GM21786 (cell line): ENCODE data around the gene PMAIP1.
A peak's percentile ranks its signal among the peaks of the same experiment; 100 is the strongest.

Experiments used
- ATAC-seq: cut with Tn5 transposase; IDR thresholded peaks from one replicate; pipeline ENCODE4 v1.9.1; 2021; ENCODE audit not compliant: unreplicated experiment

Gene PMAIP1

DNA sequence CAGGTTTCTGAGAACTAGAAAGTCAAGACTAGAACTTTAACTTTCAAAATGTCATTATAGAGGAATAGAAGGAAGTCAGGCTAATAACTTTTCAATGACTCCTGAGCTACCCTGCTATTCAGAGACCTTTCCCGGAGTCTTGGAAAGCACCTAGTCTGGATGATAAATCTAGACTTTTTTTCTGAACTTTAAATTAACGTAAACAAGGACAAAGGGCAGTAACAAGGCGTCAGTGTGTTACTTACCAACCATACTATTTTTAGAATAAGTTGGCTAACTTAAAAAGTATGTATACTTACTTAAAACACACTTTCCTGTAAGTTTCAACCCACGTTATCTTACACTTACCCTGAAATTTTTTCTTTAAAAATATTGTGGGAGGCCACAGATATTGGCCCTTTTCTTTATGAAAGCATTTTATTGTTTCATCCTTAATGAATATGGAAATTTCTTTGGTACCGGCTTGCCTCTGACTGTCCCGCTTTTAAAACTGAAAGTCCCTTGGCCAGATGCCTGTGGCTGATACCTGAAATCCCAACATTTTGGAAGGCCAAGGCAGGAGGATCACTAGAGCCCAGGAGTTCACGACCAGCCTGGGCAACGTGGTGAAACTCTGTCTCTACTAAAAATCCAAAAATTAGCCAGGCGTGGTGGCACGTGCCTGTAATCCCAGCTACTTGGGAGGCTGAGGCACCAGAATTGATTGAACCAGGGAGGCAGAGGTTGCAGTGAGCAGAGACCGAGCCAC is 9.7 kb downstream of the PMAIP1 start:
- ATAC-seq, result no peak

DNA sequence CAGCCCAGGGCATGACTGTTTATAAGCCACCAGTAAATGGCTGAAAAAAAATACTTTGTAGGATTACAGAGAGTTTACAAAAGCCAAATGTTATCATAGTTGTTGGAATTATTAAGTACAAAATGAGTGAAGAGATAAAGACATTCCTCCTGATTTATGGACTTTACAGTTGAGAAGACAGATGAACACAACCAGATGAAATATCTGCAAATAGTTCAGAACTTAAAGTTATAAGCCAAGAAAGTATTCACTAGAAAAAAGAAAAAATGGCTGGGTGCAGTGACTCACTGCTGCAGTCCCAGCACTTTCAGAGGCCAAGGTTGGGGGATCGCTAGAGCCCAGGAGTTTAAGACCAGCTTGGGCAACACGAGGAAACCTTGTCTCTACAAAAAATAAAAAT is 11.2 kb downstream of the PMAIP1 start:
- no peak for ATAC-seq

DNA sequence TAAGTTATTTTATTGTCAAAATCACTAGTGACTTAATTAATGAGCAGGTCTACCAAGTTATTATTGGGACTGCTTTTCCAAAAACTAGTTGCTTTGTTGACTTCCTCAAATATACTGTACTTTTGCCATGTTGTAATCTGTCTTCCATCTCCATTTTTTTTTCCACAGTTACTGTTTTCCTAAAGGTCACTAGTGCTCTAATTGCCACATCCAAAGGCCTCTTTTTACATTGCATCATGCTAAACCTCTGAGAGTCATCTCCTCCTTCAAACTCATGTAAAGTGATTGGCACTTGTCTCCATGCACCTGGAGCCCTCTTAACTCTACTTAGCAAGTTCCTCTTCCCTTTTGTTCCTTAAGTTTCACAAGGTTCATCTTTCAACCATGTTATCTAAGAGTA is 11.8 kb downstream of the PMAIP1 start:
- ATAC-seq, result no peak

DNA sequence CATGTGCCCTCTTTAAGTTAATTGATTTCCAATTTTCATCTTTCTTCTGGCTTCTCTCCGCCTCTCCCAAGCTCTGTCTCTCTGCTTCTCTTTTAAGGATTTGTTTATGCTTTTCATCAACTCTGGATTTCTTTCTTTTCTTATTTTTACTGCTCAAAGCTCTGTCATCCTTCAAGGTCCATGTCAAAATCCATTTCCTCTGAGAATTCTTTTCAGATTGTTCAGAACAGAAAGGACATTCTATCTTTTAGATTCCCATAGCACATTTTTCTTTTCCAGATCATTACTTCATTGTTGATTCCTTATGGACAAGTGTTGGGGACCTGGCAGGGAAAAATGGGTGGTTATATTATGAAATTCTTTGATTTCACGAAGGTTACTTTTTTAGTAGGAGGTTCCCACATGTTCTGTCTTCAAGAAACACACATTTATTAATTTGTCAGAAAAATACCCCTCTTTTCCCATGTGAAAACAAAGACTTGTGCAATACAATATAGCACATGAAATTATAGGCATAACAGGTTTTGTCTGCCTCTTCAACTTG is 12.3 kb downstream of the PMAIP1 start:
- ATAC-seq, result no peak

DNA sequence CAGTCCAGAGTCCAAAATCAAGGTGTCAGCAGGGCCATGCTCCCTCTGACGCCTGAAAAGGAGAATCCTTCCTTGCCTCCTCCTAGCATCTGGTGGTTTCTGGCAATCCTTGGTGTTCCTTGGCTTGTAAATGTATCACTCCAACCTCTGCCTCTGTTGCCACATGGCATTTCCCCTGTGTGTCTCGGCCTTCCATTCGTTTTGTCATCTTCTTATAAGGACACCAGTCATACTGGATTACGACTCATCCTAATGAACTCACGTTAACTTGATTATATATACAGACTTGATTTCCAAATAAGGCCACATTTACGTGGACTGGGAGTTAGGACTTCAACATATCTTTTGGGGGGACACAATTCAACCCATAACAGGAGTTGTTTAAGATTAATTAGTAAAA is 15.8 kb downstream of the PMAIP1 start:
- ATAC-seq, result no peak

DNA sequence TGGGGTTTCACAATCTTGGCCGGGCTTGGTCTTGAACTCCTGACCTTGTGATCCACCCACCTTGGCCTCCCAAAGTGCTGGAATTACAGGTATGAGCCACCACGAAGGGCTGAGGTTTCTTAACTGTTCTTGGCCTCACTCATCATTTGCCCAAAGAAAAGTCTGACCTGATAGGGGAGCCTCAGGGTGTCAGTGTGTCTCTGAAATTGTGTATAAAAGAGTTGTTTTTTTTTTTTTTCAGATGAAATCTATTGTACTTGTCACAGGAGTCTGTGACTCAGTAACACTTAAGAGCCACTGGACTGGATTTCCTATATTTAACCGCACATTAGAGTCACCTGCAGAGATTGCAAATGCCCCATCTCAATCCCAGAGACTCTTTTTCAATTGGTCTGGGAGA is 16.9 kb downstream of the PMAIP1 start:
- no peak for ATAC-seq

DNA sequence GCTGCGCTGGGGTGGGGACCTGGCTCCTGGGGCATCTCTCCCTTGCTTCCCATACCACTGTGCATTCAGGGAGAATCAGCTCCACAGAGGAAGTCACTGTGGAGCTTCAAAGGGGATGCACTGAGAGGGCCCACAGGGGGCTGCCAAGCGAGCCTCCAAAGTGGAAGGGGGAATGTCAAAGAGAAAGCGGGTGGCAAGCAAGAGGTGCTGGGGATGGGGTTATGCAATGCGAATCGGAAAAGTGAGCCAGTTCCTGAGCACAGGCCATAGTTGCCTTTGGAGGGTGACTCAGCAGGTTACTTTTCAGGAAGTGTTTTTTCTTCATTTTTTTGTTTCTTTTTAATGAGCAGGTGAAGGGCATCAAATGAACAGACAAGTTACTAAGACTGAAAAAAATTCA is 17.6 kb downstream of the PMAIP1 start:
- ATAC-seq, result no peak

DNA sequence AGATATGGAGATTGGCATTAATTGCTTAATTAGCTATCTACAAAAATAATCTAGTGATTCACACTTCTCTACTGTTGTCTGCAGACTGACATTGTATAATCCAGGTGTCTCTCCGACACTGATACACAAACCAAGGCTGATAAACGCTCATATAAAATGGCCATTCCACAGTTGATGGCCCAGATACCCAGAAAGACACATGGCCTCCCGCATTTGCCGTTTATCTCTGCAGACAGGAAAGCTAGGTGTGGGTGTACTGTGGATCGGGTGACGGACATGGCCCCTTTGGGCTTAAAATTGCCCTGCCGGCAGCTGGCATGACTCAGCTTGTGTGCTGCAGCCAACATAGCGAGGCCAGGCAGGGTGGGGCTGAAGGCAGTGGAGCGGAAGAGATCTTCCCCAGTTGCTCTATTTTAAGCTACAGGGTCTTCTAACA is 18.5 kb downstream of the PMAIP1 start:
- peak; percentile 64 for ATAC-seq

DNA sequence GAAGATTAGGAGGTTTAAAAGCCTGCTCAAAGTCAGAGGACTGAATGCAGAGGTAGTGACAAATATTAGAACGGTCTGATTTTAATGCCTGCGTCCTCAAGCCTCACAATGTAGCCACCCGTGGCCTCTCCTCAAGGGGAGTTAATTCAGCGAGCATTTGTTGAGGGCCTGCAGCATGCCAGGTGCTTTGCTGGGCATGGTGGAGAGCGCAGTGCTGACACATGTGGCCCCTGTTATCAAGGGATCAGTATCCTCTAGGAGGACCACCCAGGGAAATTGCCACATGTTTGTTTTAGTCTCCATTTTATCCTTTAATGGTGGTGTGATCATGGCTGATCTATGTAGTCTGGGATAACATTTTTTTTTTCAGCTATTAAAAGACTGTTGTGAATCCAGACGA is 19.2 kb downstream of the PMAIP1 start:
- ATAC-seq, result no peak

DNA sequence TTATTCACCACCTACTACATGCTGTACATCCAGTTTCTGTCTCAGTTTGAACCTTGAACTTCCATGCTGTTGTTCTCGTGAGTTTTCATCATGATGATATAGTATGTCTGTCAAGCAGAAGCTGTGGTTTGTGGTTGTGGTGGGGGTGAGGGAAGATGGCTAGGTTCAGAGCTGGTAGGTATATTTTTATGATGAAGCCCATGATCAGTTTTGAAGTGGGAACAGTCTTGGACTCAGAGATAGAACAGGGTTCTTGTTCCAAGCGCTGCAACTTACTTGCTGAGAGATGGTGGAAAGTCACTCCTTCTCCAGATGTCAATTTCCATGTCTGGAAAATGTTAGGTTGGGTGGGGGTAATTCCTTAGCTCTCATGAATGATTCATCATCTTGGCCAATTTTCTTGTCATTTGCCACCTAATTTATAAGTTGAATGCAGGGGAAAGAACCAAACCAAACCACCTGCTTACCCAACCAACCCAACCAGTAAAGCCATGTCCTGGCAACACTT is 21.6 kb downstream of the PMAIP1 start:
- peak; percentile 28 for ATAC-seq

DNA sequence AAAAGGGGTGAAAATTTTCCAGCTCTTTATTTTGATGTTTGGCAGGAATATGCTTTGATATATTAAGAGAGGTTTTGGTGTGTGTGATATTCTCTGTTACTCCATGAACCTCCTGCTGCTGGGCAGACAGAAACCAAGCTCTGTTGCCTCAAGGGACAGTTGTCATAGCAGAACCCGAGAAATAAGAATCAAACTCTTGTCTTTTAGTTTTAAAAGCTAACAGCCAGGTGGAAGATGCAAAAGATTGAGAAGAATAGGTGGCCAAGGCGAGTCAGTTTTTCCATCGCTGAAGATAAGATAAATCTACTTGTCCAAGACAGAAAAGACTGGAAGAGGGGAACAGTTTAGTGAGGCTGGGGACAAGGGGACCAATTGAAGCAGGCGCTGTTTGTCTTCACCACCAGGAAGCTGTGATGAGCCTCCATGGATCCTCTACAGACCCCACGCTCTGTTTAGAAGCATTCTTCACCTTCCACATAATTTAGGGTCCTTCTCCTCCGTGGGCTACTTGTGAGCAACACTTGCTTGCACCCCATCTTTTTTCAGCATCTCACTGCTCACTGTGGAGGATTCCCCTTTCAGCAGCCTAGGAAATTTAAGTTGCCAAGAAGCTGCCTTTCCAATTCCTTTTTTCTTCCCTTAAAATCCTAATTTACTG is 23.9 kb downstream of the PMAIP1 start:
- peak; percentile 39 for ATAC-seq

DNA sequence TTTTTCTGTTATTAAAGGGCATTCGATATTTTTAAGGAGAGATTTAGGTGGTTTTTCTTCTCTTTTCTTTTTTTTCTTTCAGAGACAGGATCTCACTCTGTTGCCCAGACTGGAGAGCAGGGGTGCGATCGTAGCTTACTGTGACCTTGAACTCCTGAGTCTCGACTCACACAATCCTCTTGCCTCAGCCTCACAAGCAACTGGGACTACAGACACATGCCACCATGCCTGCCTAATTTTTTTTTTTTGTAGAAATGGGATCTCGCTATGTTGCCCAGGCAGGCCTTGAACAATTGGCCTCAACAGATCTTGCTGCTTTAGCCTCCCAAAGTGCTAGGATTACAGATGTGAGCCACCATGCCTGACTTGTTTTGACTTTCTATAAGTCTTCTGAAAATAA is 26.3 kb downstream of the PMAIP1 start:
- no peak for ATAC-seq

DNA sequence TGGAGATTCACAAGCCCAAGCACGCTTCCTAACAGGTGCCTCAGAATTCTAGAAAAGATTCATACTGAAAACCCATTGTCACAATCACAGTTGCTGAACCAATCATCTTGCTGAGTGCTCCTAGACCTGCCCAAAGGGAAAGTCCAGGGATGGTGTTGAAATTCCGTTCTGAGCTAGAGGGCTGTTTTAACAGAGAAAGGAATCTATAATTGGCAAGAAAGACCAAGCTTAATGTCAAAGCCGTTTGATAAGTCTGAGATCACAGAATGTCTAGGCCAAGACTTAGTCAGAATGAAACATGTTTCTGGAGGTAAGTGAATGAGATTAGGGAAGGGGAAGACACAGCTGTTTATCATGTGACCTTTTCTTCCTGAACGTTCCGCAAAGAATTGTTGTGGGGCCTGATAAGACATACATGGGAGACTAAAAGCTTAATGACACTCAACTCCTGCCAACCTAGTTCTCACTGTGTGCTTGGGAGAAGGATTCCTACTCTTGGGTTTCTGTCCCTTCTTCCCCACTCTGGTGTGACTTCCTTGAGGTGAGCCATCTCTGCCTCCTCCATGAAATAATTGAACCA is 27.5 kb downstream of the PMAIP1 start:
- ATAC-seq, result peak; percentile 68

DNA sequence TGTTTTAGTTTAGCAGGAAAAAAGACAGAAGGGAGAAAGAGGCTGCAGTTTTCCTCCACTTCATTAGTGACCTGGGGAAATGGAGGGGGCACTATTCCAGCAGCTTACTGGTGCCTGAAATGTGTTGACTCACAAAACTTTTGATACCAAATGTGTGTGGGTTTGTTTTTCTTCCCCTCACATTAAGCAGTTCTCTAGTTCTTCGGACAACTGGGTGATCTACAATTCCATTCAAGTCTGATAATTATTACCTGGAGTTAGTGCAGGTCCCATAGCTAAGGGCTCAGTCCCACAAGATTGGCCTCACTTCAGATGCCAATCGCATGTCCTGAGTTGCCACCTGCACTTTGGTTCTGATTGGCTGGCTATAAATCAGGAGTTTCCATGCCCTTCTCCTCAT is 28.4 kb downstream of the PMAIP1 start:
- ATAC-seq, result no peak

DNA sequence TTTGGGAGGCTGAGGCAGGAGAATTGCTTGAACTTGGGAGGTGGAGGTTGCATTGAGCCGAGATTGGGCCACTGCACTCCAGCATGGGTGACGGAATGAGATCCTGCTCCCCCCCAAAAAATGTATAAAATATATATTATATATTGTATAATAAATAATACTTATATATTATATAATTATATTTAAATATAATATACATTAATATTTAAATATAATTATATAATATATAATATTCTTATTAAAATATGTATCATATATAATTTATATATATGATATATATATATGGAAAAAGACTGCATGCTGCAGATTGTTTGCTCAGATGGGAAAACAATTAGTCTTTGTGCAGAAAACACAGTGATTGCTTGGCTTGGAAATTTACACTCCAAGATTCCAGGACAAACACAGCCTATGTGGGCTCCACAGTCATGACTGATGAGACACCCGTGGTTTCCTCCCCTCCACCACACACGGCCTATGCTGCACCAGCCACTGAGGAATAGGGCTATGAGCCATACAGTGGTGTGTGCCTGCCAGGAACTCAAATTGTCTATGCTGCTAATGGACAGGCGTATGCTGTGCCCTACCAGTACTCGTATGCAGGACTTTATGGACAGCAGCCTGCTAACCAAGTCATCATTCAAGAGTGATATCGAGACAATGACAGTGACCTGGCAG is 30.0 kb downstream of the PMAIP1 start:
- ATAC-seq, result no peak

DNA sequence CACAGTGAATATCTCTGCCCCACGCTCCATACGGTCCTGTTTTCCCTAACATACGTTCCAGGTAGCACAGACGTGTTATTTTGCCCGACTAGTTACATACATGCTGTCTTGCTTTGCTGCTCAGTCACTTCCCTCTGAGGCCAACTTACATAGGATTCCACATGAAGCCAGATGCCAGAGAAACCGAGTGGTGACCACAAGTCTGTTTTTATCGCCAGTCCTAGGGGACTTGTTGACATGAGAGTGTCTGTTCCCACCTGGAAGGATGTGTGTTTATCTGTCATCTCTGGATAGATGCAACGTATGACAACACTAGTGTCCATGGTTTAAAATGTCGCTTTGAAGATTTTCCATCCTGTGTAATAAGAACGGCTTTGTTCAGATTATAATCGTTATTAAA is 32.6 kb downstream of the PMAIP1 start:
- no peak for ATAC-seq

DNA sequence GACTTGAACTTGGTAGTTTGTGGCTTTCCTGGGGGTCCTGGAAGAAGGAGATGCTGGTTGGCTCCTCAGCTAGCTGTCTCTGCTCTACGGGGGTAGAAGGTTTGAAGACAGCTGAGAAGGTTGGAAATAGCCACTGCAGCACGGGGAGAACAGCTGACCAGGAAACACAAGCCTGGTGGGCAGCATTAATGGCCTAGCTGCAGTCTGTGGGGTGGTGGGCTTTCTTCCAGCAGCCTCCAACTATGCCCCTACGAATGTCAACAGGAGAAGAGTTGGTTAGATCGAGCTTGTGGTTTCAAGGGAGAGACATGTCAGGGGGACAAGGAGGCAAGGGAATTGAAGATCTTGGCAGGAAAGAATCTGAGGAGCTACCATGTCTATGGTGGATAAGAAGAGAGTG is 38.9 kb downstream of the PMAIP1 start:
- ATAC-seq, result no peak

DNA sequence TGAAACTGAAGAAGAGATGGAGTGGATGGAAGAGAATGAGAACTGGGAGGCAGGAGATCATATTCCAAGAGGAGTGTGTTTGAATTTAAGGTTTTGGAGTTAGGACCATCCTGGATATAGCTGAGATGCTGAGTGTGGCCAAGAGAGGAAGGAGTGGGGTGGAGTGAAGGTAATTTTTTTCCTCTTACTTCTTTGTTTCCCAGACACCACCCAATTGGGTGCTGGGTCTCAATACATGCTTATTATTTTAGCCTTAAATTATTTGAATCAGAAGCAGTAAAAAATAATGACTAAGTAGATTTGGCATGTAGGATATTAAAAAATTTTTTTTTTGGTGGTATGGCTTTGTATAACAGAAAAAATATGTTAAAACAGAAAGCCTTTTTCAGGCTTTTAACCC is 39.3 kb downstream of the PMAIP1 start:
- ATAC-seq, result no peak

DNA sequence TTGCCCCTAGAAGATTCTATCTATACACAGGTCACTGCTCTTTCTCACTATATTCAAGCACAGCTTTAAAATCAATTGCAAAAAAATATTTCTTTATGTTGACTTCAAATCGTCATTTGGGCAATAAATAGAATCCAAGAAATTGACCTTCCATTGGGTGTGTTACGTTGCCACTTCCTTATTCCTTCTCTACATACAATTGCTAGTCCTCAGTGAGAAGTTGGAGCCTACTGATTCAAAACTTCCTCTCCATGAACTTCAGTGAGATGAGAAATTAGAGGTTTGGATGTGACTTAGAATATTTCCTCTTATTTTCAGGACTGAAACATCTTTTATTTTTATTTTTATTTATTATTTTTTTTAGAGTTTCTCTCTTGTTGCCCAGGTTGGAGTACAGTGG is 40.3 kb downstream of the PMAIP1 start:
- ATAC-seq, result no peak

DNA sequence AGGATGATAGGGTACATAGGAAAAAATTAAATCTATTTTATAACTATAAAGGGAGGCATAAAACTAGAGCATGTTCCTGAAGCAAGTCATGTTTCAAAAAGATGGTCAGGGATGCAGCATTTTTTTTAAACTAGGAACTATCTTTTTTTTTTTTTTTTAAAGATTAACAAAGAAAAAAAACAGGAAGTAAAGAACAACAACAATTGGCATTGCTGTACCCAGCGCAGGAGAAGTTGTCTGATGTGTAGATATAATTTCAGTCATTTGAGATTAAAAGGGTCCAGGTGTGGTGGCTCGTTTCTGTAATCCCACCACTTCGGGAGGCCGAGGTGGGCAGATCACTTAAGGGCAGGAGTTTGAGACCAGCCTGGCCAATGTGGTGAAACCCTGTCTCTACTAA is 41.5 kb downstream of the PMAIP1 start:
- ATAC-seq, result no peak

DNA sequence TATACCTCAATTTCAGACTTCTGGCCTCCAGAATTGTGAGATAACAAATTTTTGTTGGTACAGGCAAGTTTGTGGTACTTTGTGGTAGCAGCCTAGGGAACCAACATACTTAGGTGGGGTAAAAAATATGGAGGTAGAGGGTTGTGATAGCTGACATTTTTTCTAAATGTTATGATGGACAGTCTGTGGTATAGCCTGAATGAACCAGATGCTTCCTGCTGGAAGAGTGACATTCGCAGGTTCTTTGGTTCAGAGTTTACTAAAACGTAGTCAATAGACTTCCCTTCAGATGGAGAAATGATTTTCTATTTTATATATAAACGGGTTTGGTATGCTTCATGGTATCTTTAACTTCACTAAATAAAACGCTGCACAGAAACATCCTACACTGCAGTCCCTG is 42.8 kb downstream of the PMAIP1 start:
- ATAC-seq, result no peak
